ENCODE measurements around the gene MYMX.
"Not testable (repeated sequence)": the region's sequence is repeated elsewhere in the genome, so short reads cannot be mapped to it uniquely, and the experiment has no call there.

The MYMX gene

DNA sequence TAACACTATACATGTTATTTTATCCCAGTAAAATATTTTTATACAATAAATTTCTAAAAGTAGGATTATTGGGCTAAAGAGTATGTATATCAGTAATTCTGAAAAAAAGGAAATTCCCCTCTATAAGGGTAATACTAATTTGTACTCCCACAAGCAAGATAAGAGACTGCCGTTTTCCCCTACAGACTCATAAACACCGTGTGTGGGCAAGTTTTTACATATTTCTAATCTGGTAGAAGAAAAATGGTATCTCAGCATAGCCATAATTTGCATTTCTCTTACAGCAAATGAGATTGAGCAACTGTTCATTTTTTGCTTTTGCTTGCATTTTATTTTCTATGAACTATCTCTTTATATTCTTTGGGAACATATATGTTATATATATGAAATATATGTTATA, 26.0 kb upstream of the MYMX start:
- Histone ChIP-seq H3K9ac (ENCODE audit: low read depth, low read length) (no peak overlapping the region), H3K36me3 (ENCODE audit: insufficient read depth, low read length) (no peaks in the 10 kb centered on the region), H3K4me3 (ENCODE audit: low read length) (no peak overlapping the region), H3K9me3 (replicated peaks; ENCODE audit: low read length) (no peaks in the 10 kb centered on the region), H3K4me2 (ENCODE audit: low read length) (no peak overlapping the region), H3K4me1 (ENCODE audit: control insufficient read depth, insufficient read depth, low read length) (no peaks in the 10 kb centered on the region), H3K27me3 (ENCODE audit: control insufficient read depth, insufficient read depth, low read length) (peaks cover 20% of the 10 kb centered on the region)

DNA sequence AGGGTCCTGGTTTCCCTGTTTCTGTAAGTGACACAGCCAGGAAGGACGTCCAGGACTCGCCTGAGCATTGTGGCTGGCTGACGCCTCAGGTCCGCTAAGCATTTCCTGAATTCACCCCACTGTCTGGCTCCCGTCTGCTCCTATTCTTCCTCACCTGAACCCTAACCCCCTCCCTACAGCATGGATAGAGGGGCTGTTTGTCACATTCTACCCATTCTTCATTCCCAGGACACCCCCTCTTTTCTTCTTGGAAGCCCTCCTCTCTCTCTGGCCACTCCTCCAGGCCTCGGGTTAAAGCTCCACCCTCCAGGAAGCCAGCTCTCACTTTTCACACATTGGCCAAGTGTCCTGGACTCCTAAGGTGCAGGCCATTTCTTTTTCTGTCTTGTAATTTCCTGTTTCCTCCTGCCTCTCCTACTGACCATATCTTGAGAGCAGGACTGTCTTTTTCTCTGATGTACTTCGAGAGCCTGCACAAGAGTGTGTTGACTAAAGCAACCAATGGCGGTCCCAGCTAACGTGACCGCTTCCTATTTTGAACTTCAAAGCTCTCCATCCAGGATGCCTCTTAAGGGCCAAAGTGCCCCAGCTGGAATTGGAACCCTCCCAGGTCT, 24.2 kb upstream of the MYMX start:
- H3K4me3 ChIP-seq (ENCODE audit: low read length), result no peak overlapping the region
- H3K27me3 ChIP-seq (ENCODE audit: control insufficient read depth, insufficient read depth, low read length), result peaks cover 16% of the 10 kb centered on the region
- no peak overlapping the region for H3K9ac ChIP-seq (ENCODE audit: low read depth, low read length)
- H3K9me3 ChIP-seq (replicated peaks; ENCODE audit: low read length), result no peaks in the 10 kb centered on the region
- H3K4me1 ChIP-seq (ENCODE audit: control insufficient read depth, insufficient read depth, low read length), result no peaks in the 10 kb centered on the region
- no peaks in the 10 kb centered on the region for H3K36me3 ChIP-seq (ENCODE audit: insufficient read depth, low read length)
- H3K4me2 ChIP-seq (ENCODE audit: low read length), result no peak overlapping the region

GRCh38 chr6:44193307-44193910, 23.3 kb upstream of the MYMX start:
- no peak overlapping the region for H3K4me2 ChIP-seq (ENCODE audit: low read length)
- H3K4me3 ChIP-seq (ENCODE audit: low read length), result no peak overlapping the region
- H3K9me3 ChIP-seq (replicated peaks; ENCODE audit: low read length), result no peaks in the 10 kb centered on the region
- no peak overlapping the region for H3K9ac ChIP-seq (ENCODE audit: low read depth, low read length)
- no peaks in the 10 kb centered on the region for H3K36me3 ChIP-seq (ENCODE audit: insufficient read depth, low read length)
- no peaks in the 10 kb centered on the region for H3K4me1 ChIP-seq (ENCODE audit: control insufficient read depth, insufficient read depth, low read length)
- peaks cover 16% of the 10 kb centered on the region for H3K27me3 ChIP-seq (ENCODE audit: control insufficient read depth, insufficient read depth, low read length)

DNA sequence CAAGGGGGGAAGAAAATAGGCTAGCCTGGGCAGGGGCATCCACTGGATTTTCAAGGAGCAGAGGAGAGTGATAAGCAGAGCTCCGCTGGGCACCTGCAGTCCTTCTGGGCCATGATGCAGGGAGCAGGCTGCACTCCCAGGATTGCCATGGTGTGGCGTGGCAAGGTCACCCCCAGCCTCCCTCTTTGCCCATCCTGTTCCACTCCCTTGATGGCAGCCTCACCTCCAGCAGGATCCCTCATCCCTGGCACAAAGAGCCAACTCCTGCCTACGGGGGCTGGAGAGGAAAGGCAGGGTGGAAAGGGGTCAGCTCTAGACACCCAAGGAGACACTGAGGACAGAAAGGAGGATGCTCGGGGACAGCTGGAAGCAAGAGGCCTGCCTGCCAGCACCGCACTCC, 22.4 kb upstream of the MYMX start:
- H3K4me3 ChIP-seq (ENCODE audit: low read length), result no peak overlapping the region
- H3K9ac ChIP-seq (ENCODE audit: low read depth, low read length), result no peak overlapping the region

DNA sequence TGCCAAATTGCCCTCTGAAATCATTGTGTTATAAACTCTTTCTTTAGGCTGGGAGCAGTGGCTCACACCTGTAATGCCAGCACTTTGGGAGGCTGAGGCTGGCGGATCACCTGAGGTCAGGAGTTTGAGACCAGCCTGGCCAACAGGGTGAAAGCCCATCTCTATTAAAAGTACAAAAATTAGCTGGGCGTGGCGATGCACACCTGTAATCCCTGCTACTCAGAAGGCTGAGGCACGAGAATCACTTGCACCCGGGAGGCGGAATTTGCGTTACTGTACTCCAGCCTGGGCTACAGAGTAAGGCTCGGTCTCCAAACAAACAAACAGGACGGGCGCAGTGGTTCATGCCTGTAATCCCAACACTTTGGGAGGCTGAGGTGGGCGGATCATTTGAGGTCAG, 20.4 kb upstream of the MYMX start:
- not testable (repeated sequence) for H3K36me3 ChIP-seq (ENCODE audit: insufficient read depth, low read length); H3K4me3 ChIP-seq (ENCODE audit: low read length); H3K9ac ChIP-seq (ENCODE audit: low read depth, low read length); H3K27me3 ChIP-seq (ENCODE audit: control insufficient read depth, insufficient read depth, low read length); H3K4me1 ChIP-seq (ENCODE audit: control insufficient read depth, insufficient read depth, low read length); H3K4me2 ChIP-seq (ENCODE audit: low read length); H3K9me3 ChIP-seq (replicated peaks; ENCODE audit: low read length)

More for the DNA sequence above, 22.4 kb upstream of the MYMX start:
- no peaks in the 10 kb centered on the region for H3K4me1 ChIP-seq (ENCODE audit: control insufficient read depth, insufficient read depth, low read length)
- H3K9me3 ChIP-seq (replicated peaks; ENCODE audit: low read length), result no peaks in the 10 kb centered on the region
- no peaks in the 10 kb centered on the region for H3K36me3 ChIP-seq (ENCODE audit: insufficient read depth, low read length)
- no peak overlapping the region for H3K4me2 ChIP-seq (ENCODE audit: low read length)
- peaks cover 12% of the 10 kb centered on the region for H3K27me3 ChIP-seq (ENCODE audit: control insufficient read depth, insufficient read depth, low read length)

- H3K4me3 ChIP-seq (ENCODE audit: low read length), result no peak overlapping the region
- peaks cover 4% of the 10 kb centered on the region for H3K27me3 ChIP-seq (ENCODE audit: control insufficient read depth, insufficient read depth, low read length)
- no peaks in the 10 kb centered on the region for H3K9me3 ChIP-seq (replicated peaks; ENCODE audit: low read length)
- no peaks in the 10 kb centered on the region for H3K36me3 ChIP-seq (ENCODE audit: insufficient read depth, low read length)
- no peak overlapping the region for H3K9ac ChIP-seq (ENCODE audit: low read depth, low read length)
- H3K4me2 ChIP-seq (ENCODE audit: low read length), result no peak overlapping the region
- peaks cover 8% of the 10 kb centered on the region for H3K4me1 ChIP-seq (ENCODE audit: control insufficient read depth, insufficient read depth, low read length)
Observed at GRCh38 chr6:44198684-44199083, 18.0 kb upstream of the MYMX start.

- H3K9me3 ChIP-seq (replicated peaks; ENCODE audit: low read length), result no peaks in the 10 kb centered on the region
- no peak overlapping the region for H3K4me2 ChIP-seq (ENCODE audit: low read length)
- H3K9ac ChIP-seq (ENCODE audit: low read depth, low read length), result no peak overlapping the region
- no peak overlapping the region for H3K4me3 ChIP-seq (ENCODE audit: low read length)
- H3K36me3 ChIP-seq (ENCODE audit: insufficient read depth, low read length), result no peaks in the 10 kb centered on the region
- no peaks in the 10 kb centered on the region for H3K27me3 ChIP-seq (ENCODE audit: control insufficient read depth, insufficient read depth, low read length)
- peaks cover 8% of the 10 kb centered on the region for H3K4me1 ChIP-seq (ENCODE audit: control insufficient read depth, insufficient read depth, low read length)
Observed at GRCh38 chr6:44199883-44200282, 16.8 kb upstream of the MYMX start.

GRCh38 chr6:44201200-44201599, 15.5 kb upstream of the MYMX start:
- Histone ChIP-seq H3K4me3 (ENCODE audit: low read length) (no peak overlapping the region), H3K4me2 (ENCODE audit: low read length) (no peak overlapping the region), H3K9ac (ENCODE audit: low read depth, low read length) (no peak overlapping the region), H3K36me3 (ENCODE audit: insufficient read depth, low read length) (no peaks in the 10 kb centered on the region), H3K4me1 (ENCODE audit: control insufficient read depth, insufficient read depth, low read length) (peaks cover 8% of the 10 kb centered on the region), H3K27me3 (ENCODE audit: control insufficient read depth, insufficient read depth, low read length) (no peaks in the 10 kb centered on the region), H3K9me3 (replicated peaks; ENCODE audit: low read length) (no peaks in the 10 kb centered on the region)

- Histone ChIP-seq H3K27me3 (ENCODE audit: control insufficient read depth, insufficient read depth, low read length) (no peaks in the 10 kb centered on the region), H3K9ac (ENCODE audit: low read depth, low read length) (no peak overlapping the region), H3K4me3 (ENCODE audit: low read length) (no peak overlapping the region)
Observed at GRCh38 chr6:44201638-44202303, 15.0 kb upstream of the MYMX start.

GRCh38 chr6:44202332-44202971, 14.3 kb upstream of the MYMX start:
- H3K36me3 ChIP-seq (ENCODE audit: insufficient read depth, low read length), result no peaks in the 10 kb centered on the region
- no peak overlapping the region for H3K4me2 ChIP-seq (ENCODE audit: low read length)
- peaks cover 8% of the 10 kb centered on the region for H3K4me1 ChIP-seq (ENCODE audit: control insufficient read depth, insufficient read depth, low read length)
- no peak overlapping the region for H3K9ac ChIP-seq (ENCODE audit: low read depth, low read length)
- no peak overlapping the region for H3K4me3 ChIP-seq (ENCODE audit: low read length)
- H3K9me3 ChIP-seq (replicated peaks; ENCODE audit: low read length), result no peaks in the 10 kb centered on the region
- H3K27me3 ChIP-seq (ENCODE audit: control insufficient read depth, insufficient read depth, low read length), result no peaks in the 10 kb centered on the region

More at GRCh38 chr6:44201638-44202303, 15.0 kb upstream of the MYMX start:
- H3K36me3 ChIP-seq (ENCODE audit: insufficient read depth, low read length), result no peaks in the 10 kb centered on the region
- H3K4me2 ChIP-seq (ENCODE audit: low read length), result no peak overlapping the region
- peaks cover 8% of the 10 kb centered on the region for H3K4me1 ChIP-seq (ENCODE audit: control insufficient read depth, insufficient read depth, low read length)
- H3K9me3 ChIP-seq (replicated peaks; ENCODE audit: low read length), result no peaks in the 10 kb centered on the region

DNA sequence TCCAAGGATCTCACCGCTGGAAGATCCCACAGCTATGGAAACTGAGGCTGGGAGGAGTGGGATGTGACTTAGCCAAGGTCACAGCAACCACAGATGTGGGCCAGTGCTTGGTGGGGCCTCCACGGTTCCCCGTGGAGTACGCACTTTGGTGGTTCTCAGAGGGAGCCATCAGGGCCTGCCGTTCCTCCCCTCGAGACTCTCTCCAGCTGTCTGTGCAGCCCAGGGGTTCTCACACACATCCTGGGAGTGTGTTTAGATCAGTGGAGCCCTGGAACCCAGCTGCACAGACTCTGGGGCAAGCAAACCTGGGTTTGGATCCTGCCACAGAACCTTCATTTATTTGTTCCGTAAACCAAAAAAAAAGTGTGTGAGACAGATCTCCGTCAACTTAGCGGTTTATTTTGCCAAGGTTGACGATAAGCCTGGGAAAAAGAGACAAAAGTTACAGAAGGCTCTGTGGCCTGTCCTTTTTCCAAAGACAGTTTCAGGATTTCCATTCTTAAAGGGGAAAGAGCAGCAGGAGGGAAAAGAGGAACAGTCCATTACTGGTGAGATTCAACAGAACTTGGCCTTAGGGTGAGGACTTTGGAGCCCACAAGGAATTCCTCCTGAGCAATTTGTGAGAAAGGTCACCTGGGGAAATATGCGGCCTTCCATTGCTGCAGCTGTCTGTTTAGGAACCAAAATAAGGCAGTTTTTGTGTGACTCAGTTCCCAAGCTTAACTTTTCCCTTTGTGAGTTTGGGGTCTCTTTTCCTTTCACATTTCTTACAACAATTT, 13.6 kb upstream of the MYMX start:
- no peaks in the 10 kb centered on the region for H3K9me3 ChIP-seq (replicated peaks; ENCODE audit: low read length)
- no peak overlapping the region for H3K9ac ChIP-seq (ENCODE audit: low read depth, low read length)
- H3K4me2 ChIP-seq (ENCODE audit: low read length), result no peak overlapping the region
- H3K4me1 ChIP-seq (ENCODE audit: control insufficient read depth, insufficient read depth, low read length), result peaks cover 8% of the 10 kb centered on the region
- no peaks in the 10 kb centered on the region for H3K27me3 ChIP-seq (ENCODE audit: control insufficient read depth, insufficient read depth, low read length)
- no peaks in the 10 kb centered on the region for H3K36me3 ChIP-seq (ENCODE audit: insufficient read depth, low read length)
- H3K4me3 ChIP-seq (ENCODE audit: low read length), result no peak overlapping the region

Data from skeletal muscle satellite cell (primary cell).